Measurements from ENCODE around the gene BBS9.

The BBS9 gene

DNA sequence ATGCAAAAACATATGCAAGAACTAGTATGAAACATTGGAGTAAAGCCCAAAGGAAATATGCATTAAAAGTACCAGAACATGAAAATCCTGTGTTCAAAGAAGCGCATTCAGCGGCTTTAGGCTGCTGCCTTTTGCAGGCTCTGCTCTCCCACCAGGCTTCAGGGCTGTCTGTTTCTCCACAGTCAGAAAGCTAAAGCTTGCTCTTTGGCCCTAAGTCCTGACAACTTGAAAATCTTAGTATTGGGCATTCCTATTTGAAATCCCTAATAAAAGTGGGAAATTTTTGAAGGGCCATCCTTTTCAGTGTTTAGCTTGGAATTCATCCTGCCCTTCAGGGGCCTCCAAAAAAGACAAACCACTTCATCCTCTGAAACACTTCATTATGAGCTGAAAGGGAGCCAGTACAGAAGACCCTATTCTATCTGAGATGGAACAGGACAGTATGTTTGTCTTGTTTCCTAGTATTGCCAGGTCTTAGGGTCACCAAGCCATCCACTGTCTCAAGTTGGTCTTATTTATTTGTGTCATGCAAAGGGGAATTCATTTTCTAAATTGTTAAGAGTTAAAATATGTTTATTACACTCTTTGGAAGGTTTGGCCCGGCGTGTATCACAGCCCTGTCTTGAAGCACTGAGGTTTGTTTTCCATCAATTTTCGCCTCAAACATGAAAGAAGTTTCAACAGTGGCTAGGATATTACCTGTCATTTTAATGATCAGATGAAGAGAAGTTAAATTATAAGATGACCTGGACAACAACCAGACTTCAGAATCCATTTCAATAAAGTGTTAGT, 449.7 kb downstream of the BBS9 start:
- TF ChIP-seq, protein P1, sequence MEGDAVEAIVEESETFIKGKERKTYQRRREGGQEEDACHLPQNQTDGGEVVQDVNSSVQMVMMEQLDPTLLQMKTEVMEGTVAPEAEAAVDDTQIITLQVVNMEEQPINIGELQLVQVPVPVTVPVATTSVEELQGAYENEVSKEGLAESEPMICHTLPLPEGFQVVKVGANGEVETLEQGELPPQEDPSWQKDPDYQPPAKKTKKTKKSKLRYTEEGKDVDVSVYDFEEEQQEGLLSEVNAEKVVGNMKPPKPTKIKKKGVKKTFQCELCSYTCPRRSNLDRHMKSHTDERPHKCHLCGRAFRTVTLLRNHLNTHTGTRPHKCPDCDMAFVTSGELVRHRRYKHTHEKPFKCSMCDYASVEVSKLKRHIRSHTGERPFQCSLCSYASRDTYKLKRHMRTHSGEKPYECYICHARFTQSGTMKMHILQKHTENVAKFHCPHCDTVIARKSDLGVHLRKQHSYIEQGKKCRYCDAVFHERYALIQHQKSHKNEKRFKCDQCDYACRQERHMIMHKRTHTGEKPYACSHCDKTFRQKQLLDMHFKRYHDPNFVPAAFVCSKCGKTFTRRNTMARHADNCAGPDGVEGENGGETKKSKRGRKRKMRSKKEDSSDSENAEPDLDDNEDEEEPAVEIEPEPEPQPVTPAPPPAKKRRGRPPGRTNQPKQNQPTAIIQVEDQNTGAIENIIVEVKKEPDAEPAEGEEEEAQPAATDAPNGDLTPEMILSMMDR (IDR thresholded peaks at IDR 0.05; ENCODE audit: control insufficient read depth, extremely low read depth, insufficient read depth): no peak
- H3K4me3 ChIP-seq (ENCODE audit: low read depth, low read length): no peak overlapping the region
- DNase-seq (ENCODE audit: low read depth): no peak

DNA sequence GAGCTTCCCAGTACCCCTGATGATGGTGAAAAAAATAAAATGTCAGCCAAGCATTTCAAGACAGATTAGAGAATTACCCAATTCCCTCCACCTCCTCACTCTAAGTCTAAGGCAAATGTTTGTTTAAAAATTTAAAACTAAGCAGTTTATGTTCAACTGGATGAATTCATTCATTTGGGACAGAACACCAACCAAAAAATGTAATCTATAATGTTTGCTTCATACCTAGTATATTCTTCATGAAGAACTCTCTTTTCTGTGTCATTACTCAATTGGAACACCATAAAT, 450.3 kb downstream of the BBS9 start:
- TF ChIP-seq, protein P1 (IDR thresholded peaks at IDR 0.05; ENCODE audit: control insufficient read depth, extremely low read depth, insufficient read depth): no peak
- H3K4me3 ChIP-seq (ENCODE audit: low read depth, low read length): no peak overlapping the region

DNA sequence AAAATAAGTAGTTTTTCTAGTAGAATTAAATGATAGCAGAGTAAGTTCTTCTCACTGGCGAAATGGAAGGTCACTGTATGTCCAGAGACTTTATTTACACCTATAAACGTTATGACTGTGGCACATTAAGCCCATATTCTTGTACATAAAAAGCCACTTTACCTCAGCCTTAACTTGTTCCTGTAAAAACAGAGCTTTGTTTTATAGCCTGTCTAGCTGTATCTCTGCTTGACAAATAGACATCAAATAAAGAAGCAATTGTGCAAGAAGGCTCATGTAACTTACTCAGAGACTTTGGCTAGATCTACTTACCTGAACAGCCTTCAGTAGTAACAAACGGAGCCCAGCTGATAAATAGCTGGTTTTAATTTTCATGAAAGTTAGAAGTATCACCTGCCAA, 451.9 kb downstream of the BBS9 start:
- TF ChIP-seq, protein P1 (IDR thresholded peaks at IDR 0.05; ENCODE audit: control insufficient read depth, extremely low read depth, insufficient read depth): no peak
- H3K4me3 ChIP-seq (ENCODE audit: low read depth, low read length): no peak overlapping the region
- DNase-seq (ENCODE audit: low read depth): peak; percentile 47

More for the DNA sequence above, 450.3 kb downstream of the BBS9 start:
- DNase-seq (ENCODE audit: low read depth): no peak

DNA sequence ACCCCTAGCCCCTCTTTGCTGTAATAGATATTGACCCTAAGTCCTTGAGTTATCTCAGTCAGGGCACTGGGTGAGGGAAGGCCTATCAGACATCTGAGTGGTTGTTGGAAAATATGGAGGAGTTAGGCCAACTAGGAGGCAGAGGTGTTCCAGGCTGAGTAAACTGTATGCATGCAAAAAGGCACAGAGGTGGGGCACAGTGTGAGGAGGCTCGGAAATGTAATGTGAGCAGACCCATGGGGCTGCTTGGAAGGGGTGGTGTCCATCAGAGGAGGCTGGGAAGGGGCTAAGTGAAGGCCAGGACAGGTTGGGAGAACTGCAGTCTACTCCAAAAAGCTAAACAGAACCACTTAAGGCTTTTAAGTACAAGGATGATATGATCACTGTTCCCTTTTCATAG, 452.7 kb downstream of the BBS9 start:
- H3K4me3 ChIP-seq (ENCODE audit: low read depth, low read length): no peak overlapping the region
- no peak for DNase-seq (ENCODE audit: low read depth)
- TF ChIP-seq, protein P1 (IDR thresholded peaks at IDR 0.05; ENCODE audit: control insufficient read depth, extremely low read depth, insufficient read depth): no peak

DNA sequence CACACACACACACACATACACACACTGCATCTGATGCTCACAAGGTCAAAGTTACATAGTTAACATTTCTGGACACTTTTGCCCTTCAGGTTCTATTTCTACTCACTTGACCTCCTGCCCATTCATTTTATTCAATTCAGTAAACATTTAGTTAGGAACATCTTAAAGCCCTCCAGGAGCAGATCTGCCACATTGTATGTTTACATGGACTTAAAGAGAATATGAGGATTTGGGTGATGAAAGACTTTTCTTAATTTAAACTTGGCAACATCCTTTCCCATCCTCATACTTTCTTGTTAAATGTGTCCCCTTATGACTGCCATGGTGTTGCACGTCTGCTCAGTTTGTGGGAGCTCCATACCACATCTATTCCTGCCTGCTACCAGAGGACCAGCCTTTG, 453.2 kb downstream of the BBS9 start:
- TF ChIP-seq, protein P1 (IDR thresholded peaks at IDR 0.05; ENCODE audit: control insufficient read depth, extremely low read depth, insufficient read depth): no peak
- DNase-seq (ENCODE audit: low read depth): no peak
- no peak overlapping the region for H3K4me3 ChIP-seq (ENCODE audit: low read depth, low read length)

DNA sequence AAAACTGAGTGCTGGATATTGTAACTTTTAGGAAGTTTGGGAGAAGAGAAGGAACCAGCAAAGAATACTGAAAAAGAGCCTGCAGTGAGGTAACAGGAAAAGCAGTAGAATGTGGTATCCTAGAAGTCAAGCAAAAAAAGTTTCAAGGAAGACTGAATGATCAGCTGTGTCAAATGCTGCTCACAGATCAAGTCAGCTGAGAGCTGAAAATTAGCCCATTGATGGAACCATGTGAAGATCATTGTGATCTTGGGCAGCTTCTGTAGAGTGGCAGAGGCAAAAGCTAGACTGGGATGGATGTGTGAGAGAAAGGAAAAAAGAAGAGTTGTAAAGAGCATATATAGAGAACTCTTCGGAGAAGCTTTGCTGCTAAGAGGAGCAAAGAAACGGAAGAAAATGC, 460.5 kb downstream of the BBS9 start:
- TF ChIP-seq, protein P1 (IDR thresholded peaks at IDR 0.05; ENCODE audit: control insufficient read depth, extremely low read depth, insufficient read depth): no peak
- no peak overlapping the region for H3K4me3 ChIP-seq (ENCODE audit: low read depth, low read length)

DNA sequence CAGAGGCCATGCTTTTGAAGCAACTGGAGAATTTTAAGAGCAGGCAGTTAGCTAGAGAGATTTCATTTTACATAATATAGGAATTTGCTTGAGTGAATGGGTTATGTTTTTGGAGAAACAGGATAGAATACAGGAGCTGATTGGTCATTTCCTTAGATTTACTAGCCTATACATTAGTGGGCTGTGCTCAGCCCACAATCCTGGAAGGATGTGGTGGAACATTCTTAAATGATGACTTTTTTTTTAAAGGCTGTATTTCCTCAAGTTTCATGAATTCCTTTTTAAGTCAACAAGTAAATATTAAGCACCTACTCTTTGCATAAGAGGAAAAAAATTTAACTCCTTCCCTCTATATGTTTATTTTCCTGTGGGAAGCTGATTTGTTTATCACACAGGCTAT, 461.6 kb downstream of the BBS9 start:
- TF ChIP-seq, protein P1 (IDR thresholded peaks at IDR 0.05; ENCODE audit: control insufficient read depth, extremely low read depth, insufficient read depth): no peak
- no peak for DNase-seq (ENCODE audit: low read depth)
- no peak overlapping the region for H3K4me3 ChIP-seq (ENCODE audit: low read depth, low read length)

More for the DNA sequence above, 460.5 kb downstream of the BBS9 start:
- no peak for DNase-seq (ENCODE audit: low read depth)

Data from LNCaP clone FGC (cell line).